ENCODE data around the gene SCYGR3. TPM values are rescaled to one million over a fixed set of nuclear protein-coding genes. Genes with fewer than 3 reads are reported as not detected.

The SCYGR3 gene
- total and polyA plus RNA-seq, 2 of the 13 experiments (the other 11 are each of a cell fraction or from before 2014, with no cell fraction given), result not detected

GRCh38 chr2:227568852-227569169 lies 45.8 kb downstream of the SCYGR3 start (continued):
- no peak for TF ChIP-seq ASH2L (IDR thresholded peaks at IDR 0.05; ENCODE audit: insufficient read length, low read depth, low read length)
- TF ChIP-seq ZNF720 (CRISPR knock-in tag; IDR thresholded peaks at IDR 0.05), result no peak
- TF ChIP-seq ZHX2 (IDR thresholded peaks at IDR 0.05; ENCODE audit: low read depth), result no peak
- TF ChIP-seq ZHX2 (CRISPR knock-in tag; IDR thresholded peaks at IDR 0.05; ENCODE audit: borderline replicate concordance), result no peak
- TF ChIP-seq BCL6 (CRISPR knock-in tag; IDR thresholded peaks at IDR 0.05), result no peak
- no peak for TF ChIP-seq FOXK2 (IDR thresholded peaks at IDR 0.05)
- no peak for TF ChIP-seq CEBPZ (IDR thresholded peaks at IDR 0.05; ENCODE audit: low read length)
- TF ChIP-seq ZNF512B (CRISPR knock-in tag; IDR thresholded peaks at IDR 0.05; ENCODE audit: borderline replicate concordance), result no peak
